Endothelial cell of umbilical vein (primary cell): ENCODE measurements around the gene SLC34A1. TPM values are rescaled to one million over a fixed set of nuclear protein-coding genes. Genes with fewer than 3 reads are reported as not detected.

ENCODE experiments used
- BruUV-seq: library from RNA; stranded (reverse); fragments of 400-500 nt; replicated peaks from 2 replicates; lab custom pipeline; 2021; lab: Mats Ljungman, UMichigan
- CTCF ChIA-PET: fragments of 300-600, 350-600 bp; sonication (Branson Sonifier 250); formaldehyde crosslinking; loops from one replicate; lab custom pipeline; 2021; ENCODE audit warnings: antibody characterized with exemption, inconsistent platforms; lab: Charles Lee
- POLR2A ChIA-PET: fragments of 300-600, 350-600 bp; sonication (Branson Sonifier 250); formaldehyde crosslinking; loops from one replicate; lab custom pipeline; 2021; ENCODE audit warnings: antibody characterized with exemption, inconsistent platforms; lab: Charles Lee
- DNase-seq: peaks from one replicate; pipeline ENCODE4 v3.0.0-alpha.2; 2011; ENCODE audit warnings: low read depth, low spot score
- FAIRE-seq: peaks from 2 replicates; lab custom pipeline; 2011; peaks lifted over from hg19 to GRCh38; lab: Jason Lieb, UNC
- H2AFZ ChIP-seq: 2 replicates; pipeline ENCODE4 v1.6.0; 2012; ENCODE audit warnings: low read depth, low read length, control low read depth, inconsistent platforms
- H3K27ac ChIP-seq: 2 replicates; pipeline ENCODE4 v1.5.1; 2011; ENCODE audit warnings: low read depth, mild to moderate bottlenecking, control low read depth, low read length, moderate library complexity; ENCODE audit not compliant: insufficient read depth
- H3K27me3 ChIP-seq, 2 experiments: 2 replicates each; pipeline versions ENCODE4 v1.6.0 to v1.6.1; 2011; ENCODE audit warnings: low read length in 2 of 2, mixed read lengths in 1 of 2; ENCODE audit not compliant: control insufficient read depth in 2 of 2, insufficient read depth in 2 of 2
- H3K36me3 ChIP-seq, 2 experiments: 2 replicates in 1 of 2; 3 replicates in 1 of 2; pipeline ENCODE4 v1.5.1; 2011; ENCODE audit warnings: low read length in 2 of 2, mild to moderate bottlenecking in 1 of 2, moderate library complexity in 1 of 2; ENCODE audit not compliant: control insufficient read depth in 2 of 2, insufficient read depth in 2 of 2; ENCODE audit errors: extremely low read depth in 1 of 2
- H3K4me1 ChIP-seq: 3 replicates; pipeline ENCODE4 v1.5.1; 2011; ENCODE audit warnings: mild to moderate bottlenecking, low read length; ENCODE audit not compliant: control insufficient read depth, insufficient read depth; ENCODE audit errors: extremely low read depth
- H3K4me2 ChIP-seq: 2 replicates; pipeline ENCODE4 v1.6.1; 2011; ENCODE audit warnings: low read length, control low read depth, mixed read lengths; ENCODE audit not compliant: insufficient read depth
- H3K4me3 ChIP-seq, 3 experiments: fragments of 200-600 bp in 1 of 3; sonication (generic), shearing (Covaris generic) in 1 of 3; replicated peaks in 1 of 3; 2 replicates each; pipeline ENCODE4 v1.5.1; 2011 to 2016; ENCODE audit warnings: control low read depth in 3 of 3, low read length in 3 of 3, mild to moderate bottlenecking in 2 of 3, inconsistent platforms in 1 of 3, low read depth in 1 of 3, moderate library complexity in 1 of 3; ENCODE audit not compliant: insufficient read depth in 1 of 3
- H3K79me2 ChIP-seq: 2 replicates; pipeline ENCODE4 v1.6.0; 2012; ENCODE audit warnings: low read length, inconsistent platforms; ENCODE audit not compliant: control insufficient read depth, insufficient read depth
- H3K9ac ChIP-seq: replicated peaks from 2 replicates; pipeline ENCODE3; 2011; ENCODE audit warnings: low read length, control low read depth; ENCODE audit not compliant: insufficient read depth; ENCODE audit errors: extremely low read depth
- H3K9me1 ChIP-seq: replicated peaks from 3 replicates; pipeline ENCODE4 v1.6.0; 2011; ENCODE audit warnings: mild to moderate bottlenecking, low read length; ENCODE audit not compliant: control insufficient read depth, insufficient read depth; ENCODE audit errors: extremely low read depth
- H3K9me3 ChIP-seq: replicated peaks from 2 replicates; pipeline ENCODE4 v1.5.1; 2012; ENCODE audit warnings: low read length, inconsistent platforms; ENCODE audit not compliant: control insufficient read depth, insufficient read depth
- H4K20me1 ChIP-seq: replicated peaks from 2 replicates; pipeline ENCODE3; 2011; ENCODE audit warnings: mild to moderate bottlenecking, low read length; ENCODE audit not compliant: control insufficient read depth, insufficient read depth; ENCODE audit errors: extremely low read depth
- EZH2 ChIP-seq: IDR thresholded peaks from 2 replicates; pipeline ENCODE4 v1.6.1; 2012; ENCODE audit warnings: borderline replicate concordance, low read depth, mild to moderate bottlenecking, moderate library complexity, low read length, inconsistent platforms; ENCODE audit not compliant: severe bottlenecking
- FOS ChIP-seq: IDR thresholded peaks from 2 replicates; pipeline ENCODE4 v1.6.1; 2011; ENCODE audit warnings: mild to moderate bottlenecking, low read length, moderate library complexity, borderline replicate concordance; ENCODE audit not compliant: insufficient read depth
- GATA2 ChIP-seq: IDR thresholded peaks from 2 replicates; pipeline ENCODE4 v1.7.0; 2011; ENCODE audit warnings: low read depth, mild to moderate bottlenecking, moderate library complexity, mixed read lengths, low read length; ENCODE audit not compliant: insufficient read length, insufficient read depth
- JUN ChIP-seq: IDR thresholded peaks from 2 replicates; pipeline ENCODE4 v1.6.1; 2011; ENCODE audit warnings: borderline replicate concordance, low read depth; ENCODE audit not compliant: insufficient read length, insufficient read depth
- MAX ChIP-seq: IDR thresholded peaks from 2 replicates; pipeline ENCODE4 v1.6.1; 2011; ENCODE audit not compliant: insufficient read depth, insufficient read length
- MYC ChIP-seq: IDR thresholded peaks from one replicate; pipeline ENCODE4 v1.6.1; 2011; ENCODE audit warnings: mild to moderate bottlenecking, low read depth, low read length
- POLR2A ChIP-seq: IDR thresholded peaks from 2 replicates; pipeline ENCODE4 v1.6.1; 2012; ENCODE audit warnings: low read depth, mild to moderate bottlenecking, control low read depth, low read length
- POLR2AphosphoS5 ChIP-seq: IDR thresholded peaks from 2 replicates; pipeline ENCODE4 v1.6.1; 2012; ENCODE audit warnings: low read depth, mild to moderate bottlenecking, control low read depth, low read length, moderate library complexity; ENCODE audit not compliant: insufficient read depth
- dilution Hi-C: fragments of 300-500 bp; cut with MboI; formaldehyde crosslinking; loops from one replicate; pipeline ENCODE4 v1.15.0; 2019; ENCODE audit warnings: low sequenced_read_pairs; ENCODE audit not compliant: extremely low pct_ligation_motif_present
- intact Hi-C: fragments of 100-400 bp; cut with micrococcal nuclease; formaldehyde crosslinking; loops from one replicate; pipeline ENCODE4 v1.10.0; 2022
- polyA plus RNA-seq, 4 experiments: library from polyadenylated mRNA; depleted of rRNA in 3 of 4; stranded (reverse) in 3 of 4; unstranded in 1 of 4; fragments of >200 nt; gene quantifications; 2 replicates each; pipeline versions ENCODE4 v1.2.1 to v1.2.3, GENCODE V29; 2011 to 2012; ENCODE audit warnings: missing spikeins in 1 of 4
- total RNA-seq: library from RNA; stranded (reverse); gene quantifications from 2 replicates; pipeline ENCODE4 v1.2.3, GENCODE V29; 2021
- TF ChIP-seq, protein P1 (sequence below), 2 donors: IDR thresholded peaks; 1 replicate in 1 of 2; 2 replicates in 1 of 2; pipeline ENCODE4 v1.5.1; 2011; ENCODE audit warnings: low read length in 2 of 2, mild to moderate bottlenecking in 2 of 2, moderate library complexity in 2 of 2, control low read depth in 1 of 2, inconsistent platforms in 1 of 2, low read depth in 1 of 2; ENCODE audit not compliant: insufficient read depth in 1 of 2; ENCODE audit errors: extremely low read depth in 1 of 2

The SLC34A1 gene
- total and polyA plus RNA-seq, 2 donors (not counting 3 experiments of a cell fraction or from before 2014, with no cell fraction given), result not detected

DNA sequence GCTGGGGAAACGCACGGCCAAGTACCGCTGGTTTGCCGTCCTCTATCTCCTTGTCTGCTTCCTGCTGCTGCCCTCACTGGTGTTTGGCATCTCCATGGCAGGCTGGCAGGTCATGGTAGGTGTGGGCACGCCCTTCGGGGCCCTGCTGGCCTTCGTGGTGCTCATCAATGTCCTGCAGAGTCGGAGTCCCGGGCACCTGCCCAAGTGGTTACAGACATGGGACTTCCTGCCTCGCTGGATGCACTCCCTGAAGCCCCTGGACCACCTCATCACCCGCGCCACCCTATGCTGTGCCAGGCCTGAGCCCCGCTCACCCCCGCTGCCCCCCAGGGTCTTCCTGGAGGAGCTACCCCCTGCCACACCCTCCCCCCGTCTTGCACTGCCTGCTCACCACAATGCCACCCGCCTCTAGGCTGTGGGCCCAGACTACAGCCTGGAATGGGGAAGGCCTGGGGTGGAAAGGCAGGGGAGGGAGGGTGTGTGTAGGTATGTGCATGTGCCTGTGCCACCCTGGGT, 13.7 kb downstream of the SLC34A1 start:
- Histone ChIP-seq H3K4me3 (no peak overlapping the region), H2AFZ (no peak overlapping the region), H3K27ac (no peak overlapping the region), H3K4me1 (peaks cover 7% of the 10 kb centered on the region), H3K79me2 (no peaks in the 10 kb centered on the region), H3K27me3 (peaks cover 30 to 36% of the 10 kb centered on the region in 2 experiments), H4K20me1 (no peaks in the 10 kb centered on the region), H3K9ac (no peak overlapping the region), H3K4me2 (no peak overlapping the region), H3K36me3 (no peaks in the 10 kb centered on the region), H3K9me1 (no peaks in the 10 kb centered on the region), H3K9me3 (no peaks in the 10 kb centered on the region)
- no TSS peak for BruUV-seq
- DNase-seq (no peak), FAIRE-seq (no peak)
- no peak for TF ChIP-seq FOS
- TF ChIP-seq, protein P1, sequence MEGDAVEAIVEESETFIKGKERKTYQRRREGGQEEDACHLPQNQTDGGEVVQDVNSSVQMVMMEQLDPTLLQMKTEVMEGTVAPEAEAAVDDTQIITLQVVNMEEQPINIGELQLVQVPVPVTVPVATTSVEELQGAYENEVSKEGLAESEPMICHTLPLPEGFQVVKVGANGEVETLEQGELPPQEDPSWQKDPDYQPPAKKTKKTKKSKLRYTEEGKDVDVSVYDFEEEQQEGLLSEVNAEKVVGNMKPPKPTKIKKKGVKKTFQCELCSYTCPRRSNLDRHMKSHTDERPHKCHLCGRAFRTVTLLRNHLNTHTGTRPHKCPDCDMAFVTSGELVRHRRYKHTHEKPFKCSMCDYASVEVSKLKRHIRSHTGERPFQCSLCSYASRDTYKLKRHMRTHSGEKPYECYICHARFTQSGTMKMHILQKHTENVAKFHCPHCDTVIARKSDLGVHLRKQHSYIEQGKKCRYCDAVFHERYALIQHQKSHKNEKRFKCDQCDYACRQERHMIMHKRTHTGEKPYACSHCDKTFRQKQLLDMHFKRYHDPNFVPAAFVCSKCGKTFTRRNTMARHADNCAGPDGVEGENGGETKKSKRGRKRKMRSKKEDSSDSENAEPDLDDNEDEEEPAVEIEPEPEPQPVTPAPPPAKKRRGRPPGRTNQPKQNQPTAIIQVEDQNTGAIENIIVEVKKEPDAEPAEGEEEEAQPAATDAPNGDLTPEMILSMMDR (IDR thresholded peaks at IDR 0.05; ENCODE audit: extremely low read depth in 1 of 2, insufficient read depth in 1 of 2, low read depth in 1 of 2, low read length in 2 of 2), result no peak
- TF ChIP-seq JUN, result no peak
- no peak for TF ChIP-seq POLR2A
- TF ChIP-seq EZH2, result no peak
- TF ChIP-seq MAX, result no peak
- TF ChIP-seq MYC, result no peak
- no peak for TF ChIP-seq GATA2
- no peak for TF ChIP-seq POLR2AphosphoS5
- dilution Hi-C loops (no loop called here), intact Hi-C loops (no loop called here)
- CTCF ChIA-PET, result interaction anchor here (0.5 to 1.0 kb wide), 2 partner anchors 99 to 104 kb away, joined by 3 to 5 read pairs; no protein-coding TSS in a partner anchor
- POLR2A ChIA-PET, result no interaction called here
